Esophagus (tissue), 2 donors: ENCODE data around the gene GPRC5C. TPM values are rescaled to one million over a fixed set of nuclear protein-coding genes. Genes with fewer than 3 reads are reported as not detected.

Experiments
- H3K27ac ChIP-seq, 2 donors: one replicate each; pipeline ENCODE4 v1.5.1; 2013; ENCODE audit warnings: low read depth in 2 of 2, mild to moderate bottlenecking in 2 of 2, inconsistent platforms in 1 of 2, low read length in 1 of 2, moderate library complexity in 1 of 2
- H3K27me3 ChIP-seq, 2 donors: one replicate each; pipeline ENCODE4 v1.6.1; 2013; ENCODE audit warnings: low read length in 2 of 2, control low read depth in 1 of 2, mild to moderate bottlenecking in 1 of 2; ENCODE audit not compliant: insufficient read depth in 2 of 2, control insufficient read depth in 1 of 2
- H3K36me3 ChIP-seq, 2 donors: one replicate each; pipeline ENCODE4 v1.6.1; 2013; ENCODE audit warnings: low read length in 1 of 2; ENCODE audit not compliant: control insufficient read depth in 2 of 2, insufficient read depth in 2 of 2
- H3K4me1 ChIP-seq, 2 donors: one replicate each; pipeline ENCODE4 v1.6.1; 2013; ENCODE audit warnings: low read length in 1 of 2; ENCODE audit not compliant: control insufficient read depth in 2 of 2, insufficient read depth in 2 of 2
- H3K4me3 ChIP-seq, 2 donors: one replicate each; pipeline ENCODE4 v1.5.1; 2013; ENCODE audit warnings: low read length in 2 of 2, mild to moderate bottlenecking in 2 of 2, low read depth in 1 of 2, moderate library complexity in 1 of 2
- H3K9me3 ChIP-seq, 2 donors: one replicate each; pipeline ENCODE4 v1.6.1; 2013; ENCODE audit warnings: mild to moderate bottlenecking in 2 of 2, low read depth in 1 of 2, low read length in 1 of 2, moderate library complexity in 1 of 2; ENCODE audit not compliant: control insufficient read depth in 2 of 2, insufficient read depth in 1 of 2
- WGBS, 2 donors: extraction: QIAGEN DNeasy Blood & Tissue Kit; methylation state at CpG; one replicate each; pipeline ENCODE4 v1.1.7; 2013; 5-methylcytosine and 5-hydroxymethylcytosine counted together
- polyA plus RNA-seq, 2 donors: library from polyadenylated mRNA; stranded (reverse); fragments of 200-250 nt; gene quantifications; one replicate each; pipeline ENCODE4 v1.2.3, GENCODE V29; 2013
- donor health status: healthy with polysubstance abuse.
- donor health status: Bipolar disorder and iron deficiency.

GPRC5C gene, protein sequence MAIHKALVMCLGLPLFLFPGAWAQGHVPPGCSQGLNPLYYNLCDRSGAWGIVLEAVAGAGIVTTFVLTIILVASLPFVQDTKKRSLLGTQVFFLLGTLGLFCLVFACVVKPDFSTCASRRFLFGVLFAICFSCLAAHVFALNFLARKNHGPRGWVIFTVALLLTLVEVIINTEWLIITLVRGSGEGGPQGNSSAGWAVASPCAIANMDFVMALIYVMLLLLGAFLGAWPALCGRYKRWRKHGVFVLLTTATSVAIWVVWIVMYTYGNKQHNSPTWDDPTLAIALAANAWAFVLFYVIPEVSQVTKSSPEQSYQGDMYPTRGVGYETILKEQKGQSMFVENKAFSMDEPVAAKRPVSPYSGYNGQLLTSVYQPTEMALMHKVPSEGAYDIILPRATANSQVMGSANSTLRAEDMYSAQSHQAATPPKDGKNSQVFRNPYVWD
- 1 to 10 TPM; 6.7 to 8.8 TPM for polyA plus RNA-seq

GRCh38 chr17:74431568-74432423, at the start of gene GPRC5C:
Gene GPRC5C (plus strand): TSS chr17:74432088. CDS start chr17:74439777, 7,689 bp downstream.
- H3K27ac ChIP-seq, result peak within 1 kb of the TSS; percentile 90
- WGBS, 2 donors, result 1% methylated on average over 79 to 81 of the region's 81 CpGs
- H3K9me3 ChIP-seq, result no peaks in the 10 kb centered on the region
- H3K4me3 ChIP-seq, result peak within 1 kb of the TSS; percentile 48 to 55
- no peaks in the 10 kb centered on the region for H3K36me3 ChIP-seq
- no peaks in the 10 kb centered on the region for H3K27me3 ChIP-seq
- peaks cover 10 to 18% of the 10 kb centered on the region in 2 donors for H3K4me1 ChIP-seq

DNA sequence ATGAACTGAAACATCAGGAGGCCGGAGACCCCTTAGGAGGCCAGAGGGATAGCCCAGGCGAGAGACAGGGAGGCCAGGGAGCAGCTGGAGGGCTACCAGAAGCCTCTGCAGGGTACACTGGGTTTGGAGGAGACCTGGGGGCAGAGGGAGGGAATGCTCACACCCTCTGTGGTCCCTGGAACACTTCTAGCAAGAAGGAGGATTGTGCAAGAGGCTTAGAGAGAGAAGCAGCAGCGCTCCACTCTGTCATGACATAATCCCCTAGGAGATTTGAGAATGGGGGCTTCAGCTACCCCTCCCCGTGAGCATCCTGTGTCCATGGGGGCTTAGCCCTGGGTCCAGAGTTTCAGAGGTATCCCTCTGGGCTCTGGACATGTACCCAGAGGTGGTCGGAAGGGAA, 48.7 kb upstream of the GPRC5C start:
- Histone ChIP-seq H3K27me3 (peaks cover 0 to 3% of the 10 kb centered on the region in 2 donors), H3K4me1 (peaks cover 4 to 9% of the 10 kb centered on the region in 2 donors)
- 85 to 93% methylated on average over 5 of the region's 5 CpGs for WGBS, 2 donors

DNA sequence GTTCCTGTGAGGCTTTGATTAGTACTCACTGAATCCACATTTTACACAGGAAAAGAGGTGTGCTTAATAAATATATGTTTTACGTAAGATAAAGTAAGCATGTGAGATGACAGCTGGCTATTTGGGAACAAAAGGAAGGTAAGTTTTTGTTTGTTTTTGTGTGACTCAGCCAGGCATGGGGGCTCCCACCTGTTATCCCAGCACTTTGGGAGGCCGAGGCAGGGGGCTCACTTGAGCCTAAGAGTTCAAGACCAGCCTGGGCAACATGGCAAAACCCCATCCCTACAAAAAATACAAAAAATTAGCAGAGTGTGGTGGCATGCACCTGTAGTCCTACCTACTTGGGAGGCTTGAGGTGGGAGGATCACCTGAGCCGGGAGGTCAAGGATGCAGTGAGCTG, 46.7 kb upstream of the GPRC5C start:
- no peaks in the 10 kb centered on the region for H3K36me3 ChIP-seq
- no peak overlapping the region for H3K27ac ChIP-seq
- 92 to 95% methylated on average over 3 of the region's 3 CpGs for WGBS, 2 donors
- H3K4me3 ChIP-seq, result no peak overlapping the region
- H3K27me3 ChIP-seq, result peaks cover 0 to 3% of the 10 kb centered on the region in 2 donors
- H3K9me3 ChIP-seq, result no peaks in the 10 kb centered on the region
- peaks cover 3 to 4% of the 10 kb centered on the region in 2 donors for H3K4me1 ChIP-seq

More for the DNA sequence above, 48.7 kb upstream of the GPRC5C start:
- no peak overlapping the region for H3K27ac ChIP-seq
- H3K4me3 ChIP-seq, result no peak overlapping the region
- H3K9me3 ChIP-seq, result no peaks in the 10 kb centered on the region
- H3K36me3 ChIP-seq, result no peaks in the 10 kb centered on the region

- H3K9me3 ChIP-seq, result no peaks in the 10 kb centered on the region
- no peak overlapping the region for H3K4me3 ChIP-seq
- peaks cover 0 to 3% of the 10 kb centered on the region in 2 donors for H3K27me3 ChIP-seq
- no peaks in the 10 kb centered on the region for H3K4me1 ChIP-seq
- H3K27ac ChIP-seq, result no peak overlapping the region
- H3K36me3 ChIP-seq, result no peaks in the 10 kb centered on the region
- 63 to 64% methylated on average over 8 of the region's 8 CpGs for WGBS, 2 donors
Measured at GRCh38 chr17:74386386-74386785, 45.5 kb upstream of the GPRC5C start.

DNA sequence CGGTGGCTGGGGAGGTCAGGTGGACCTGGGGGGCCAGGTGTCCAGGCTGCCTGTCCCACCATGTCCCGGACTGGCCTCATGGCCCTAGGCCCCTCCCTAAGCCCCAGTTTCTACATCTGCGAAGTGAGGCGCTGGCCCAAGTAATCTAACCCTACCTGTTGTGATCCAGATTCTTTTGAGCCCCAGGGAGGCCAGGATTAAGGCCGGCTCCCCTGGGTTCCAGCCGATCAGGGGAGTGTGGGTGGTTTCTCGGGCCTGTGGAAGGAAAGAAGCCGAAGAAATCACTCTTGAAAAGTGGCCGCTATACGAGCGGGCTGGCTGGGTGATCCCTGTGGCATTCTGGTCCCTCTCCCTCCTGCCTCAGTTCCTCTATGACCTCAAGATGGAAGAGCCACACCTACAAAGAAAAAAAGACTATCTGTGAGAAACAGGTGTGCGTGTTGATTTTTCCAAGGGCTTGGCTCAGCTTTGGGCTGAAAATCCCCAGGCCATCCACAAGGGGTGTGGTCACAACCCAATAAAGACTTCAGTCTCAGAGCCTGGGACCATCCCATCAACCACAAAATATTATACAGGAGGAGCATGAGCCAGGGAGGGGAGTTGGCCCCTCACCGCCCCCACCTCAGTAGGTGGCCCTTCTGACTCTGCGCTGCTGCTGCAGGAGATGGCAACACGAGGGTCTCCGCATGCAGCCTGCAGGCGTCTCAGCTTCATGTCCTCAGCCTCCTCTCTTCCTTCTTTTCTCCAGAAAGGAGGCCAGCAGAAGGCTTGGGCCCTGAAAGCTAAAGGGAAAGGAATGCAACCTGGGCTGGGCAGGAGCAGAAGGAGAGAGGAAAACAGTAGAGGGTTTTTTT, 44.3 kb upstream of the GPRC5C start:
- WGBS, 2 donors, result 71 to 75% methylated on average over 17 of the region's 17 CpGs

GRCh38 chr17:74389084-74389753, 42.7 kb upstream of the GPRC5C start:
- no peak overlapping the region for H3K4me3 ChIP-seq
- peaks cover 0 to 3% of the 10 kb centered on the region in 2 donors for H3K27me3 ChIP-seq
- H3K27ac ChIP-seq, result no peak overlapping the region
- H3K36me3 ChIP-seq, result no peaks in the 10 kb centered on the region
- 66 to 78% methylated on average over 12 of the region's 12 CpGs for WGBS, 2 donors
- H3K9me3 ChIP-seq, result peaks cover 0 to 2% of the 10 kb centered on the region in 2 donors
- H3K4me1 ChIP-seq, result no peaks in the 10 kb centered on the region

More for the DNA sequence above, 44.3 kb upstream of the GPRC5C start:
- Histone ChIP-seq H3K9me3 (no peaks in the 10 kb centered on the region), H3K4me1 (no peaks in the 10 kb centered on the region), H3K27me3 (peaks cover 0 to 3% of the 10 kb centered on the region in 2 donors), H3K27ac (no peak overlapping the region), H3K36me3 (no peaks in the 10 kb centered on the region), H3K4me3 (no peak overlapping the region)

- WGBS, 2 donors, result 84 to 88% methylated on average over 2 of the region's 2 CpGs
- Histone ChIP-seq H3K4me1 (no peaks in the 10 kb centered on the region), H3K9me3 (peaks cover 0 to 2% of the 10 kb centered on the region in 2 donors), H3K4me3 (no peak overlapping the region), H3K36me3 (no peaks in the 10 kb centered on the region), H3K27ac (no peak overlapping the region), H3K27me3 (peaks cover 0 to 3% of the 10 kb centered on the region in 2 donors)
Measured at GRCh38 chr17:74389937-74390679, 41.8 kb upstream of the GPRC5C start.
